HPDE6-E6E7 (cell line): ENCODE results near the gene RINL.
"Not testable (repeated sequence)": the region's sequence is repeated elsewhere in the genome, so short reads cannot be mapped to it uniquely, and the experiment has no call there.

Source experiments
- DNase-seq: peaks from one replicate; pipeline ENCODE4 v3.0.0; 2011; ENCODE audit warnings: missing footprints; ENCODE audit errors: extremely low spot score

The RINL gene

GRCh38 chr19:38904581-38905539 lies 26.8 kb upstream of the RINL start:
- no peak for DNase-seq

GRCh38 chr19:38901683-38902082 lies 23.6 kb upstream of the RINL start:
- no peak for DNase-seq

GRCh38 chr19:38900743-38901190 lies 22.7 kb upstream of the RINL start:
- DNase-seq = no peak

- DNase-seq = peak; percentile 58
Observed at GRCh38 chr19:38900202-38900629, 22.1 kb upstream of the RINL start.

- peak; percentile 99 for DNase-seq
Observed at GRCh38 chr19:38899447-38900201, 21.5 kb upstream of the RINL start, which contains the start of the genes NFKBIB and SIRT2. Gene NFKBIB (plus strand): TSS chr19:38899969. CDS start chr19:38900033, 64 bp downstream. Gene SIRT2 (minus strand): TSS chr19:38899618. CDS start chr19:38899521, 97 bp downstream.

- no peak for DNase-seq
Observed at GRCh38 chr19:38898788-38899446, 20.8 kb upstream of the RINL start.

GRCh38 chr19:38894968-38895367 lies 16.9 kb upstream of the RINL start:
- no peak for DNase-seq

GRCh38 chr19:38893341-38893771 lies 15.3 kb upstream of the RINL start:
- no peak for DNase-seq

GRCh38 chr19:38892841-38893240 lies 14.8 kb upstream of the RINL start:
- DNase-seq = no peak

GRCh38 chr19:38891771-38892170 lies 13.7 kb upstream of the RINL start:
- no peak for DNase-seq

- DNase-seq = no peak
Observed at GRCh38 chr19:38890686-38891085, 12.6 kb upstream of the RINL start.

GRCh38 chr19:38889803-38890202 lies 11.7 kb upstream of the RINL start:
- no peak for DNase-seq

GRCh38 chr19:38888876-38889275 lies 10.8 kb upstream of the RINL start:
- no peak for DNase-seq

GRCh38 chr19:38884691-38885090 lies 6.6 kb upstream of the RINL start:
- DNase-seq = not testable (repeated sequence)

GRCh38 chr19:38883286-38883685 lies 5.2 kb upstream of the RINL start:
- no peak for DNase-seq

- DNase-seq = no peak
Observed at GRCh38 chr19:38880882-38881609, 3.0 kb upstream of the RINL start.

- no peak for DNase-seq
Observed at GRCh38 chr19:38880076-38880881, 2.2 kb upstream of the RINL start.

- DNase-seq = no peak
Observed at GRCh38 chr19:38879400-38879751, 1.3 kb upstream of the RINL start.

GRCh38 chr19:38878575-38879399 lies 712 bp upstream of the RINL start:
- DNase-seq = no peak
